Stomach (tissue), 9 donors: ENCODE data around the gene BACE2. TPM values are rescaled to one million over a fixed set of nuclear protein-coding genes. Genes with fewer than 3 reads are reported as not detected.
A peak's percentile ranks its signal among the peaks of the same experiment; 100 is the strongest.

Source experiments
- DNase-seq, 2 donors: peaks; one replicate each; pipeline versions ENCODE4 v3.0.0 to v3.0.0-alpha.2; 2013 to 2019
- H3K27ac ChIP-seq, 5 donors: fragments of 200-600 bp in 4 of 5; sonication (generic) in 4 of 5; one replicate each; pipeline ENCODE4 v1.5.1; 2013 to 2019; ENCODE audit warnings: mild to moderate bottlenecking in 1 of 5, moderate library complexity in 1 of 5
- H3K27me3 ChIP-seq, 3 donors: fragments of 200-600 bp; sonication (generic); one replicate each; pipeline ENCODE4 v1.5.1; 2017 to 2019; ENCODE audit warnings: mixed run types in 1 of 3
- H3K36me3 ChIP-seq, 4 donors: fragments of 200-600 bp; sonication (generic); 1 replicate in 3 of 4; 2 replicates in 1 of 4; pipeline ENCODE4 v1.5.1; 2016 to 2019
- H3K4me1 ChIP-seq, 4 donors: fragments of 200-600 bp; sonication (generic); one replicate each; pipeline ENCODE4 v1.5.1; 2016 to 2019
- H3K4me3 ChIP-seq, 4 donors: fragments of 200-600 bp; sonication (generic) in 3 of 4; one replicate each; pipeline ENCODE4 v1.5.1; 2016 to 2019; ENCODE audit warnings: mild to moderate bottlenecking in 1 of 4
- H3K9me3 ChIP-seq, 4 donors: fragments of 200-600 bp; sonication (generic); one replicate each; pipeline ENCODE4 v1.5.1; 2016 to 2019
- EP300 ChIP-seq: sonication (generic); formaldehyde crosslinking; IDR thresholded peaks from one replicate; pipeline ENCODE4 v1.6.1; 2017; ENCODE audit warnings: antibody characterized with exemption
- POLR2A ChIP-seq, 4 donors: fragments of 450-650 bp; IDR thresholded peaks; one replicate each; pipeline ENCODE4 v1.6.1; 2016; ENCODE audit warnings: antibody characterized with exemption in 4 of 4, control low read depth in 2 of 4, mild to moderate bottlenecking in 1 of 4, moderate library complexity in 1 of 4
- POLR2AphosphoS5 ChIP-seq, 3 donors: sonication (generic); formaldehyde crosslinking; IDR thresholded peaks; one replicate each; pipeline ENCODE4 v1.6.1; 2016; ENCODE audit warnings: antibody characterized with exemption in 3 of 3
- WGBS, 5 donors: extraction: QIAGEN DNeasy Blood & Tissue Kit in 3 of 5; methylation state at CpG; one replicate each; pipeline versions ENCODE4 v1.1.5 to v1.1.7; 2013 to 2018; 5-methylcytosine and 5-hydroxymethylcytosine counted together
- intact Hi-C: fragments of 100-400 bp; cut with DNase I; formaldehyde crosslinking; loops from one replicate; pipeline ENCODE4 v1.15.1; 2023; ENCODE audit warnings: low total_unique reads
- polyA plus RNA-seq, 3 donors: library from polyadenylated mRNA; stranded (reverse); fragments of 200-250 nt; gene quantifications; one replicate each; pipeline ENCODE4 v1.2.3, GENCODE V29; 2013
- total RNA-seq, 5 donors: library from RNA; depleted of rRNA; stranded (reverse); fragments of >200 nt; gene quantifications; one replicate each; pipeline versions ENCODE4 v1.1.0 to v1.2.3, GENCODE V29; 2014 to 2016
- TF ChIP-seq, protein P1 (sequence below), 7 experiments: fragments of 450-650 bp in 4 of 7; fragments of 200-600 bp in 3 of 7; sonication (generic) in 3 of 7; IDR thresholded peaks; one replicate each; pipeline ENCODE4 v1.5.1; 2016 to 2019; ENCODE audit warnings: antibody characterized with exemption in 7 of 7, control low read depth in 2 of 7, mild to moderate bottlenecking in 1 of 7
- donor health status: healthy with polysubstance abuse.
- donor health status: Bipolar disorder and iron deficiency.
- donor health status: healthy.

BACE2 gene
- total and polyA plus RNA-seq, 8 donors: 7.6 to 244 (median 51.4) TPM

DNA sequence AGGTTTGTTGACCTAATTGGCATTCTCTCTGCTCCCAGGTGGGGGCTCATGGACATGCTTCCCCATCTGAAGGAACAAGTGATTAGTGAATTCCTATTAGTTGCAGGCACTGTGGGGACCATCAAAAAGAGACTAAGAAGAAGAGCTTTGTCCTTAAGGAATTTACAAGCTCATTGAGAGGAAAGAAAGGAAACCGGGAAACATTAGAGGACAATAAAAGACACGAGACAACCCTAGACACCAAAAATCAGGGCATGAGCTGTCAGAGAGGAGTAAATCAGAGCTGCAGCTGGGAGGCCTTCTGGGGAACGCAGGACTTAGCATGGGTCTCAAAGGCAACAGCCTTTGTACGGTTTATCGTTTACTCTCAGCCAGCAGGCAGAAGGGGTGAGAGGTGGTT, 45.1 kb downstream of the BACE2 start:
- WGBS, 5 donors: 85 to 97% (median 93%) methylated on average over 5 of the region's 5 CpGs
- no peak for DNase-seq
- H3K27me3 ChIP-seq: no peaks in the 10 kb centered on the region
- peaks cover 11 to 43% (median 28%) of the 10 kb centered on the region in 4 donors for H3K4me1 ChIP-seq
- H3K27ac ChIP-seq: no peak overlapping the region
- intact Hi-C loops: no loop called here
- no peaks in the 10 kb centered on the region for H3K9me3 ChIP-seq
- TF ChIP-seq POLR2AphosphoS5 (IDR thresholded peaks at IDR 0.05) (no peak), POLR2A (IDR thresholded peaks at IDR 0.05) (no peak), EP300 (no peak)
- TF ChIP-seq, protein P1, sequence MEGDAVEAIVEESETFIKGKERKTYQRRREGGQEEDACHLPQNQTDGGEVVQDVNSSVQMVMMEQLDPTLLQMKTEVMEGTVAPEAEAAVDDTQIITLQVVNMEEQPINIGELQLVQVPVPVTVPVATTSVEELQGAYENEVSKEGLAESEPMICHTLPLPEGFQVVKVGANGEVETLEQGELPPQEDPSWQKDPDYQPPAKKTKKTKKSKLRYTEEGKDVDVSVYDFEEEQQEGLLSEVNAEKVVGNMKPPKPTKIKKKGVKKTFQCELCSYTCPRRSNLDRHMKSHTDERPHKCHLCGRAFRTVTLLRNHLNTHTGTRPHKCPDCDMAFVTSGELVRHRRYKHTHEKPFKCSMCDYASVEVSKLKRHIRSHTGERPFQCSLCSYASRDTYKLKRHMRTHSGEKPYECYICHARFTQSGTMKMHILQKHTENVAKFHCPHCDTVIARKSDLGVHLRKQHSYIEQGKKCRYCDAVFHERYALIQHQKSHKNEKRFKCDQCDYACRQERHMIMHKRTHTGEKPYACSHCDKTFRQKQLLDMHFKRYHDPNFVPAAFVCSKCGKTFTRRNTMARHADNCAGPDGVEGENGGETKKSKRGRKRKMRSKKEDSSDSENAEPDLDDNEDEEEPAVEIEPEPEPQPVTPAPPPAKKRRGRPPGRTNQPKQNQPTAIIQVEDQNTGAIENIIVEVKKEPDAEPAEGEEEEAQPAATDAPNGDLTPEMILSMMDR (IDR thresholded peaks at IDR 0.05): no peak
- no peak overlapping the region for H3K4me3 ChIP-seq
- peaks cover 0 to 41% (median 25%) of the 10 kb centered on the region in 4 donors for H3K36me3 ChIP-seq

DNA sequence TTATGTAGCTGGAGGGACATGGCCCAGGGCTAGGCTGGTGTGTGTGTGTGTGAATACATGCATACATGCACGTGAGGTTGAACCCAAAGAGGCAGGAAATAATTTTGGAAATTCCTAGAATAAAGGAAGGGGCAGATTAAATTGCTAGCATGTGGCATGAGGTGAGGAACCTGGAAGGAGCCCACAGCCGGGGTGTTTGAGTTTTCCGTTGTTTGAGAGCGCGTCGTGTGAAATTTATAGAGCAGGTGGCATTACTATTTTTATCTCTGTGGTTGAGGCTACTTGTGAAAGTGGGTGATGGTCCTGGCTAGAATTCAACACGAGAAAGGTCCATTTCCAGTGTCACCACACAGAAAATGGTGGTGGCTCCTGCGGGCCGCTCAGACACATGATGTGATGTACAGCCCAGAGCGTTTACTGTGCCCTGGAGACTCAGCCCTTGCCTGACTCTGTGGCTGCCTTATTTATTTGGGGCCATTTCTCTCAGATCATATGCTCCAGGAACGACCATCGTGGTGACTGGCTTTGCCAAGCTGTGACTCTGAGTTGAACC, 48.0 kb downstream of the BACE2 start:
- no peak for DNase-seq
- Histone ChIP-seq H3K36me3 (peaks cover 0 to 39% (median 17%) of the 10 kb centered on the region in 4 donors), H3K27me3 (no peaks in the 10 kb centered on the region), H3K9me3 (no peaks in the 10 kb centered on the region), H3K4me3 (no peak overlapping the region), H3K27ac (no peak overlapping the region), H3K4me1 (peaks cover 0 to 35% (median 22%) of the 10 kb centered on the region in 4 donors)
- TF ChIP-seq, protein P1 (IDR thresholded peaks at IDR 0.05): no peak
- TF ChIP-seq EP300 (no peak), POLR2AphosphoS5 (IDR thresholded peaks at IDR 0.05) (no peak)
- WGBS, 5 donors: 75 to 83% (median 76%) methylated on average over 12 of the region's 12 CpGs
- intact Hi-C loops: no loop called here

DNA sequence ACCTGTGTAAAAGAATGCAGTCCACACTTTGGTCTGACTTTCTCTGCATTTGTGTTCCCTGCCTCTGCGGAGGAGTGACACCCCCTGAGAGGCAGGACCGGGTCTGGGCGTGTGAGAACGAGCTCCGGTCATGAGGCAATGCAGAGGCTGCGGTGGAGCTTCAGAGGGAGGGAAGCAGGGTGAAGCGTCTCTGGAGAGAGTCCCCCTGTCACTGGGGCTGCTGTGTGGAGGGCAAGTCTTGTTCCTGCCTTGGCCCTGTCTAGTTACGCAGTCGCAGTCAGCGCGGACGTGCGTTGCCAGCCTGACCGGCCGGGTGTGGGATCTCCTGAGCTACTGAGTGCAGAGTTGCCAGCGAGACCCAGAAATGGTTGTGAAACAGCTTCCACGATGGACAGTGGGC, 48.5 kb downstream of the BACE2 start:
- no peak for TF ChIP-seq POLR2A (IDR thresholded peaks at IDR 0.05)
- no peak for TF ChIP-seq POLR2AphosphoS5 (IDR thresholded peaks at IDR 0.05)
- TF ChIP-seq EP300: no peak
- TF ChIP-seq, protein P1 (IDR thresholded peaks at IDR 0.05): no peak
- 91 to 93% (median 92%) methylated on average over 17 of the region's 17 CpGs for WGBS, 5 donors
- H3K4me3 ChIP-seq: no peak overlapping the region
- no peak overlapping the region for H3K27ac ChIP-seq
- H3K4me1 ChIP-seq: peaks cover 0 to 35% (median 22%) of the 10 kb centered on the region in 4 donors
- DNase-seq: no peak
- no peaks in the 10 kb centered on the region for H3K27me3 ChIP-seq
- intact Hi-C loops: no loop called here
- H3K9me3 ChIP-seq: no peaks in the 10 kb centered on the region
- peaks cover 0 to 34% (median 15%) of the 10 kb centered on the region in 4 donors for H3K36me3 ChIP-seq

DNA sequence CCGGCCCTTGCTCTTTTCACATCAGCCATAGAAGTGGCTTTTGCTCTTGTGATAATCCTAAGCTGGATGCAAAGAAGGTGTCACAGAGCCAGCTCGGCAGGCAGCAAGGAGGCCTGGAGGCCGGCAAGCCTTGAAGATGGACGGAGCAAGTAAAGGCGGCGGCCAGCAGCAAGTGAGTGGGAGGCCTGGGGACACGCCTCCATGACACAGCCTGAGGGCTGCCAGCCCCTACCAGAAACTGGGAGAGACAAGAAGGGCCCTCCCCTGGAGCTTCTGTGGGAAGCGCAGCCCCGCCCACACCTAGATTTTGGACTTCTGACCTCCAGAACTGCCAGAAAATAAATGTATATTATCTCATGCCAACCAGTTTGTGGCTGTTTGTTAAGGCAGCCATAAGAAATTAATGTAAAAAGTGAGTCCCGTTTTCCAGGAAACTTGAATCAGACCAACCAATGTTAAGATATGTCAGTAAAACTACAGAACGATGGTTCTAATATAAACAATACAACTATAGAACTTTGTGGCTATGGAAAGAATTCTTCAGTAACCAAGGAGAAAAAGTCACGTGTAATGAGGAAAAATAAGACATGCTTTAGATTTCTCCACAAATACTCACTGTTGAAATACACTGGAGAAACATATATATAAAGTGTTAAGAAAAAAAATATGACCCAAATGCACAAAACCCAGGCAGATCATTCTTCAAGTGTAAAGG, 49.9 kb downstream of the BACE2 start:
- Histone ChIP-seq H3K4me3 (no peak overlapping the region), H3K4me1 (peaks cover 0 to 27% (median 18%) of the 10 kb centered on the region in 4 donors), H3K27me3 (no peaks in the 10 kb centered on the region), H3K27ac (peak overlapping the region in 2 of 5 donors; percentile 1 to 13), H3K36me3 (peaks cover 0 to 25% (median 9%) of the 10 kb centered on the region in 4 donors), H3K9me3 (no peaks in the 10 kb centered on the region)
- intact Hi-C loops: no loop called here
- DNase-seq: peak in 1 of 2 donors; percentile 75
- WGBS, 5 donors: 51 to 77% (median 71%) methylated on average over 12 of the region's 12 CpGs
- TF ChIP-seq POLR2A (IDR thresholded peaks at IDR 0.05) (no peak), EP300 (no peak), POLR2AphosphoS5 (IDR thresholded peaks at IDR 0.05) (no peak)
- TF ChIP-seq, protein P1 (IDR thresholded peaks at IDR 0.05): no peak
